Breast epithelium (tissue), 4 donors: Measurements from ENCODE around the gene KLF3. TPM values are rescaled to one million over a fixed set of nuclear protein-coding genes. Genes with fewer than 3 reads are reported as not detected.

ENCODE experiments used
- DNase-seq, 2 donors: peaks; one replicate each; pipeline ENCODE4 v3.0.0-alpha.2; 2019; ENCODE audit warnings: low spot score in 2 of 2
- H3K27ac ChIP-seq, 2 donors: fragments of 200-600 bp; sonication (generic) in 1 of 2; one replicate each; pipeline ENCODE4 v1.5.1; 2016 to 2019; ENCODE audit warnings: mild to moderate bottlenecking in 1 of 2
- H3K27me3 ChIP-seq, 2 donors: fragments of 200-600 bp; sonication (generic) in 1 of 2; one replicate each; pipeline versions ENCODE4 v1.5.1 to v1.6.0; 2017 to 2019; ENCODE audit warnings: control low read depth in 1 of 2, mild to moderate bottlenecking in 1 of 2
- H3K36me3 ChIP-seq: fragments of 200-600 bp; one replicate; pipeline ENCODE4 v1.5.1; 2019
- H3K4me1 ChIP-seq, 2 donors: fragments of 200-600 bp; sonication (generic); one replicate each; pipeline ENCODE4 v1.5.1; 2016 to 2019; ENCODE audit warnings: control low read depth in 1 of 2
- H3K4me3 ChIP-seq, 3 donors: fragments of 200-600 bp; sonication (generic); 1 replicate in 2 of 3; 2 replicates in 1 of 3; pipeline ENCODE4 v1.5.1; 2016 to 2019; ENCODE audit warnings: mild to moderate bottlenecking in 3 of 3, moderate library complexity in 2 of 3
- H3K9me3 ChIP-seq, 2 donors: fragments of 200-600 bp; sonication (generic) in 1 of 2; one replicate each; pipeline ENCODE4 v1.5.1; 2016 to 2019; ENCODE audit warnings: control low read depth in 1 of 2
- POLR2A ChIP-seq: fragments of 450-650 bp; IDR thresholded peaks from one replicate; pipeline ENCODE4 v1.6.1; 2016; ENCODE audit warnings: antibody characterized with exemption, mild to moderate bottlenecking, moderate library complexity
- POLR2AphosphoS5 ChIP-seq, 3 donors: sonication (generic); formaldehyde crosslinking; IDR thresholded peaks; one replicate each; pipeline ENCODE4 v1.6.1; 2017; ENCODE audit warnings: antibody characterized with exemption in 3 of 3
- intact Hi-C: fragments of 100-400 bp; cut with DNase I; formaldehyde crosslinking; loops from one replicate; pipeline ENCODE4 v1.15.1; 2023; ENCODE audit warnings: low total_unique reads
- total RNA-seq, 3 donors: library from RNA; depleted of rRNA; stranded (reverse); fragments of >200 nt; gene quantifications; one replicate each; pipeline ENCODE4 v1.1.0, GENCODE V29; 2016
- TF ChIP-seq, protein P1 (sequence below), 3 donors: fragments of 450-650 bp; IDR thresholded peaks; one replicate each; pipeline ENCODE4 v1.5.1; 2016 to 2017; ENCODE audit warnings: antibody characterized with exemption in 3 of 3, mild to moderate bottlenecking in 3 of 3, moderate library complexity in 3 of 3

KLF3 gene
- total RNA-seq, 3 donors from 2014 or later: 33.4 to 48.5 (median 36.0) TPM

DNA sequence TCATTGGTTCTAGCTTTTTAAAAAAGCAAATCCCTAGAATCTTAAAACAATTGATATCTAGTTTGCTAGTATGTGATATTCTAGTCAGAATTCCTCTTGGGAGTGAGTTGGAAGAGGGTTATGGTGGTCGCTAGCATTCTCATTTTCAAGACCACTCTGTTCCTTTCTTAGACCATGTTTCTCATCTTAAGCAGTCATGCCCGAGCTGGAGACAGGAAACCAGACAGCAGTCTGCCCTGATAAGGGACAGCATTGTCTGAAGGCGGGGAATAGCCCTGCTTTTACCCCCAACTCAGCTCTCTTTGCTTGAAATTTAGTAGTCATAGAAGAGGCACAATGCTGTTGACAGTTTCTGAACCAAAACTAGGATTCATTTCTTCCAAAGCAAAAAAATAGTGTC is 5.2 kb downstream of the KLF3 start:
- no peak for DNase-seq
- H3K4me1 ChIP-seq: peaks cover 11 to 59% of the 10 kb centered on the region in 2 donors
- intact Hi-C loops: no loop called here
- no peak for TF ChIP-seq POLR2A
- H3K4me3 ChIP-seq: no peak overlapping the region
- no peaks in the 10 kb centered on the region for H3K36me3 ChIP-seq
- peak overlapping the region; percentile 71 to 98 for H3K27ac ChIP-seq
- H3K27me3 ChIP-seq: no peaks in the 10 kb centered on the region
- no peaks in the 10 kb centered on the region for H3K9me3 ChIP-seq

DNA sequence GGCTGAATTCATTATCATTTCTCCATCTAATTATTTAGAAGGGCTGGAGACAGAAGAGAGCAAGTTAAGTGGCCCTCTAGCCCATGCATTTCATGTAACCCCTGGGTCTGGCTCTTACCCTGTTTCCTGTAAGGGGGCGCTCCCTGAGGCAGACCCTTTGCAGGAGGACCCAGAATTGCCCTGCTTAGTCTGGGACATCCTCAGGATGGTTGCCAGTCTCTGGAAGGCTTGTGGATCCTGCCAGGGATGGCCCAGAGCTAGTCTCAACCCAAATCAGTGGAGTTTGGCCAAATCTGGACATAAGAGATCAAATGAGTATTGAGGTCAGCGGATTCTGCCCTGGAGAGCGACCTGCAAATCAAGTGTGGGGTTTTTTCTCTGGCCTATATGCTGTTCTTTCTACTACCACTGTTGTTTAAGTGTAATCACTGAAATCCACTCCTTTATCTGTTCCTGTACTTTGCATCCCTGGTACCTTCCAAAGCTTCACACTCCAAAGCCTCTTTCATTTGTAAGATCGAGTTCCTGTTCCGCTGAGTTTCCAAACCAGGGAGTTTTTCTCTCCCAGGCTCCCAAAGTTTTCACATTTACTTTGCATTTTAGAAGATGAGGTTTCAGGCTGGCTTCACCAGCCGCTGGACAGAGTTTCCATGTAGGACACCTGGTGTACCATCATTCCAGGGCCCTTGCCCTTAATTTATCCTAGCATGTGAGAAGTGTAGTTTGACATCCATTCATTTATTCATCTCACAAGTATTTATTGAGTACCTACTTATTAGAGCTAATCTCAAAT is 6.3 kb downstream of the KLF3 start:
- Histone ChIP-seq H3K9me3 (no peaks in the 10 kb centered on the region), H3K4me1 (peaks cover 11 to 67% of the 10 kb centered on the region in 2 donors), H3K4me3 (no peak overlapping the region), H3K27me3 (no peaks in the 10 kb centered on the region), H3K27ac (peak overlapping the region; percentile 88 to 90), H3K36me3 (no peaks in the 10 kb centered on the region)
- DNase-seq: no peak
- intact Hi-C loops: loop anchor here (5.0 kb wide), 1 partner anchor 608 kb away; no protein-coding TSS in a partner anchor
- TF ChIP-seq, protein P1, sequence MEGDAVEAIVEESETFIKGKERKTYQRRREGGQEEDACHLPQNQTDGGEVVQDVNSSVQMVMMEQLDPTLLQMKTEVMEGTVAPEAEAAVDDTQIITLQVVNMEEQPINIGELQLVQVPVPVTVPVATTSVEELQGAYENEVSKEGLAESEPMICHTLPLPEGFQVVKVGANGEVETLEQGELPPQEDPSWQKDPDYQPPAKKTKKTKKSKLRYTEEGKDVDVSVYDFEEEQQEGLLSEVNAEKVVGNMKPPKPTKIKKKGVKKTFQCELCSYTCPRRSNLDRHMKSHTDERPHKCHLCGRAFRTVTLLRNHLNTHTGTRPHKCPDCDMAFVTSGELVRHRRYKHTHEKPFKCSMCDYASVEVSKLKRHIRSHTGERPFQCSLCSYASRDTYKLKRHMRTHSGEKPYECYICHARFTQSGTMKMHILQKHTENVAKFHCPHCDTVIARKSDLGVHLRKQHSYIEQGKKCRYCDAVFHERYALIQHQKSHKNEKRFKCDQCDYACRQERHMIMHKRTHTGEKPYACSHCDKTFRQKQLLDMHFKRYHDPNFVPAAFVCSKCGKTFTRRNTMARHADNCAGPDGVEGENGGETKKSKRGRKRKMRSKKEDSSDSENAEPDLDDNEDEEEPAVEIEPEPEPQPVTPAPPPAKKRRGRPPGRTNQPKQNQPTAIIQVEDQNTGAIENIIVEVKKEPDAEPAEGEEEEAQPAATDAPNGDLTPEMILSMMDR (IDR thresholded peaks at IDR 0.05): no peak
- TF ChIP-seq POLR2A (no peak), POLR2AphosphoS5 (IDR thresholded peaks at IDR 0.05) (no peak)

DNA sequence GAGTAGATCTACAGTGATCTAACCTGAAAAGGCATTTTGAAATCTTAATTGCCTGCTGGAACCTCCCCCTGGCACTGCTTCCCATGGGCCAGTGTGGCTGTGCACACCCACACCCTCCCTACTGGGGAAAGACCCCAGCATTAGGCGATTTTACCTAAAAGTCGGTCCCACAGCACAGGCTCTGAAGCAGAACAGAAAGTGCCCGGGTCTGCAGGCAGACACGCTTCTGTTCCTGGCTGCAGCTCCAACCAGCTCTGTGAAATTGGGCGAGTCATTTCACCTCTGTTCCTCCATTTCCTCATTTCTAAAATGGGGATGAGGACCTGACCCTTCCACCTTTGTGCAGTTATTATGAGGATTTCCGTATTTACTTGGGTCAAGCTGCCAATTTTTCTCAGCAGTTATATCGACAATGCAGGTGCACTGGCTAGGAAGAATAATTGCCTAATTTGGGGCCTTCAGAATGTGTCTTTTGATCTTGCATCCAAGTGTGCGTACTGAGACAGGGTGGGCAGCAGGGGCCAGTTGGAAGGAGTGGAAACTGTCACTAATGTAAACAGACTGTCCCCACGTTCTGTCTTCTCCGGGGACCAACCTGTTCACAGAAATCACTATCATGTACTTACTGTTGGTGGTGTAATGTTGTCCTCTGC is 7.1 kb downstream of the KLF3 start:
- H3K27ac ChIP-seq: peak overlapping the region; percentile 88 to 90
- TF ChIP-seq POLR2AphosphoS5 (IDR thresholded peaks at IDR 0.05) (peak in 2 of 3 donors; percentile 35 to 38), POLR2A (no peak)
- no peak overlapping the region for H3K4me3 ChIP-seq
- intact Hi-C loops: loop anchor here (5.0 kb wide), 1 partner anchor 609 kb away; no protein-coding TSS in a partner anchor
- H3K36me3 ChIP-seq: no peaks in the 10 kb centered on the region
- no peaks in the 10 kb centered on the region for H3K9me3 ChIP-seq
- DNase-seq: no peak
- peaks cover 11 to 66% of the 10 kb centered on the region in 2 donors for H3K4me1 ChIP-seq
- no peaks in the 10 kb centered on the region for H3K27me3 ChIP-seq

DNA sequence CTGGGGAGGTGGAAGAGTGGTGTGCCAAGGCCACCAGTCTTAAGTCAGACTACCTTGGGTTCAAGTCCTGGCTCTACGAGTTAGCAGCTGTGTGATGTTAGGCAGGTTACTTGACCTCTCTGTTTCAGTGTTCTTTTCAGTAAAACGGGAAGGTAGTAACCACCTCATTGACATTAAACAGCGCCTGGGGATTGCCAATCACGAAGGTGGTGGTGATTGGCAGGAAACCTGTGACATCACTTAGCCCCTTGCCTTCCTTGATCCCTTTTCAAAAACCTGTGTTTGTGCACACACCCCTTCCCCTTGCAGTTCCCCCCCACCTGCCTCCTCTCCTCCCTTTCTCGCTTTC is 7.6 kb downstream of the KLF3 start:
- Histone ChIP-seq H3K9me3 (no peaks in the 10 kb centered on the region), H3K27ac (peak overlapping the region; percentile 88 to 90), H3K27me3 (no peaks in the 10 kb centered on the region), H3K36me3 (no peaks in the 10 kb centered on the region), H3K4me1 (peaks cover 11 to 65% of the 10 kb centered on the region in 2 donors), H3K4me3 (no peak overlapping the region)
- DNase-seq: no peak
- TF ChIP-seq, protein P1 (IDR thresholded peaks at IDR 0.05): no peak
- no peak for TF ChIP-seq POLR2AphosphoS5 (IDR thresholded peaks at IDR 0.05)
- TF ChIP-seq POLR2A: no peak
- intact Hi-C loops: loop anchor here (5.0 kb wide), 1 partner anchor 609 kb away; no protein-coding TSS in a partner anchor

DNA sequence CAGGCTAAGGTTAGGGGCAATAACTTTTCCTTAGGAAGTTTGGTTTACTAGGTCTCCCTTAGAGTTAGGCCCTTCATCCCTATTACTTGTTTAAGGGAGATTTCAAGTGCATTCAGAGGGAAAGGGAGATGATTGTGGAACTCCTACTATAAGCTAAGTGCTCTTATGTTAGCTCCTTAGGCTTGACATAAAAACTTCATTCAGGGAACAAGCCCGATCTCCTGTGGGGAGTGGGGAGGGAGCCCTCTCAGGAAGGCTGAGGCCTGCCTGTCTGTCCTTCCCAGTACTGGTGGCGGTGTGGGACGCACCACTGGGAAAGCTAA is 8.0 kb downstream of the KLF3 start:
- Histone ChIP-seq H3K27me3 (no peaks in the 10 kb centered on the region), H3K4me3 (no peak overlapping the region), H3K9me3 (no peaks in the 10 kb centered on the region), H3K36me3 (no peaks in the 10 kb centered on the region), H3K27ac (peak overlapping the region; percentile 88 to 90), H3K4me1 (peaks cover 11 to 65% of the 10 kb centered on the region in 2 donors)
- DNase-seq: no peak
- intact Hi-C loops: loop anchor here (5.0 kb wide), 1 partner anchor 610 kb away; no protein-coding TSS in a partner anchor
- TF ChIP-seq, protein P1 (IDR thresholded peaks at IDR 0.05): no peak
- TF ChIP-seq POLR2AphosphoS5 (IDR thresholded peaks at IDR 0.05) (no peak), POLR2A (no peak)
